Renal cortical epithelial cell (primary cell): ENCODE measurements around the gene ADCY5. TPM values are rescaled to one million over a fixed set of nuclear protein-coding genes. Genes with fewer than 3 reads are reported as not detected.
"Not testable (repeated sequence)": the region's sequence is repeated elsewhere in the genome, so short reads cannot be mapped to it uniquely, and the experiment has no call there.

Source experiments
- DNase-seq: peaks from one replicate; pipeline ENCODE4 v3.0.0-alpha.2; 2011; ENCODE audit warnings: low read depth
- total RNA-seq: library from RNA; depleted of rRNA; stranded (reverse); fragments of >200 nt; gene quantifications from 2 replicates; pipeline ENCODE4 v1.2.3, GENCODE V29; 2014

ADCY5 gene
- 0.52 and 0.99 TPM in 2 replicates for total RNA-seq

- no peak for DNase-seq
Measured at GRCh38 chr3:123448536-123449101, at the start of gene ADCY5. Gene ADCY5 (minus strand): TSS chr3:123449090. CDS start chr3:123448545, 545 bp downstream.

- DNase-seq: no peak
Measured at GRCh38 chr3:123493912-123494311, 45.0 kb upstream of the ADCY5 start.

GRCh38 chr3:123491966-123492587 lies 43.2 kb upstream of the ADCY5 start:
- no peak for DNase-seq

- peak; percentile 42 for DNase-seq
Measured at GRCh38 chr3:123489400-123490004, 40.6 kb upstream of the ADCY5 start.

- no peak for DNase-seq
Measured at GRCh38 chr3:123488645-123489347, 39.9 kb upstream of the ADCY5 start.

GRCh38 chr3:123487063-123487462 lies 38.2 kb upstream of the ADCY5 start:
- not testable (repeated sequence) for DNase-seq

GRCh38 chr3:123486460-123486859 lies 37.6 kb upstream of the ADCY5 start:
- DNase-seq: no peak

- DNase-seq: no peak
Measured at GRCh38 chr3:123485551-123485950, 36.7 kb upstream of the ADCY5 start.

- no peak for DNase-seq
Measured at GRCh38 chr3:123483146-123483545, 34.3 kb upstream of the ADCY5 start.

GRCh38 chr3:123481722-123482457 lies 33.0 kb upstream of the ADCY5 start:
- DNase-seq: no peak

GRCh38 chr3:123481071-123481470 lies 32.2 kb upstream of the ADCY5 start:
- no peak for DNase-seq

GRCh38 chr3:123480428-123480827 lies 31.5 kb upstream of the ADCY5 start:
- no peak for DNase-seq

GRCh38 chr3:123479891-123480290 lies 31.0 kb upstream of the ADCY5 start:
- no peak for DNase-seq

GRCh38 chr3:123478314-123478713 lies 29.4 kb upstream of the ADCY5 start:
- no peak for DNase-seq

GRCh38 chr3:123476967-123477750 lies 28.3 kb upstream of the ADCY5 start:
- DNase-seq: no peak

- no peak for DNase-seq
Measured at GRCh38 chr3:123475786-123476185, 26.9 kb upstream of the ADCY5 start.

GRCh38 chr3:123471106-123471505 lies 22.2 kb upstream of the ADCY5 start:
- no peak for DNase-seq

- DNase-seq: no peak
Measured at GRCh38 chr3:123469323-123469995, 20.6 kb upstream of the ADCY5 start.

GRCh38 chr3:123467046-123467445 lies 18.2 kb upstream of the ADCY5 start:
- peak; percentile 75 for DNase-seq

GRCh38 chr3:123464211-123464610 lies 15.3 kb upstream of the ADCY5 start:
- no peak for DNase-seq

GRCh38 chr3:123459862-123460261 lies 11.0 kb upstream of the ADCY5 start:
- no peak for DNase-seq
